Smooth muscle cell (in vitro differentiated cells): ENCODE results near the gene MEI4. TPM values are rescaled to one million over a fixed set of nuclear protein-coding genes. Genes with fewer than 3 reads are reported as not detected.

Experiments used
- DNase-seq: peaks from one replicate; lab custom pipeline; 2025; ENCODE audit not compliant: unreplicated experiment; lab: John Stamatoyannopoulos, UW
- H2AFZ ChIP-seq: fragments of 200-600 bp; sonication (generic); 2 replicates; pipeline ENCODE4 v1.6.0; 2016; ENCODE audit warnings: antibody characterized with exemption, low read depth, mild to moderate bottlenecking
- H3F3A ChIP-seq: fragments of 200-600 bp; sonication (generic); 2 replicates; pipeline ENCODE4 v1.6.0; 2017; ENCODE audit warnings: antibody characterized with exemption, low read depth
- H3K27ac ChIP-seq: fragments of 200-600 bp; sonication (generic); 2 replicates; pipeline ENCODE4 v1.5.1; 2016; ENCODE audit warnings: low read depth, mild to moderate bottlenecking
- H3K27me3 ChIP-seq: fragments of 200-600 bp; sonication (generic); 2 replicates; pipeline ENCODE4 v1.6.1; 2016; ENCODE audit warnings: low read depth, mild to moderate bottlenecking
- H3K36me3 ChIP-seq: fragments of 200-600 bp; sonication (generic); 2 replicates; pipeline ENCODE4 v1.5.1; 2016; ENCODE audit warnings: low read depth
- H3K4me1 ChIP-seq: fragments of 200-600 bp; sonication (generic); 2 replicates; pipeline ENCODE4 v1.5.1; 2016; ENCODE audit warnings: low read depth
- H3K4me2 ChIP-seq: fragments of 200-600 bp; sonication (generic); 2 replicates; pipeline ENCODE4 v1.6.0; 2016; ENCODE audit warnings: mild to moderate bottlenecking
- H3K4me3 ChIP-seq: fragments of 200-600 bp; sonication (generic); 2 replicates; pipeline ENCODE4 v1.5.1; 2016; ENCODE audit warnings: mild to moderate bottlenecking
- H3K79me2 ChIP-seq: fragments of 200-600 bp; sonication (generic); 2 replicates; pipeline ENCODE4 v1.6.0; 2016; ENCODE audit warnings: low read depth, mild to moderate bottlenecking
- H3K9ac ChIP-seq: fragments of 200-600 bp; sonication (generic); 2 replicates; pipeline ENCODE4 v1.6.0; 2016; ENCODE audit warnings: low read depth
- H3K9me3 ChIP-seq: fragments of 200-600 bp; sonication (generic); replicated peaks from 2 replicates; pipeline ENCODE4 v1.5.1; 2016; ENCODE audit warnings: low read depth
- H4K20me1 ChIP-seq: fragments of 200-600 bp; sonication (generic); 2 replicates; pipeline ENCODE4 v1.6.0; 2016; ENCODE audit warnings: low read depth
- CTCF ChIP-seq: fragments of 200-600 bp; sonication (generic); IDR thresholded peaks from 2 replicates; pipeline ENCODE4 v1.5.1; 2017; ENCODE audit warnings: borderline replicate concordance, mild to moderate bottlenecking, antibody characterized with exemption; ENCODE audit not compliant: insufficient read depth, poor library complexity, severe bottlenecking
- WGBS: methylation state at CpG from one replicate; pipeline ENCODE4 v1.1.7; 2016; ENCODE audit warnings: low lambda C conversion rate; 5-methylcytosine and 5-hydroxymethylcytosine counted together
- polyA plus RNA-seq: library from polyadenylated mRNA; unstranded; fragments of >200 nt; fragmentation: Nextera tagmentation; extraction: Ambion mirVana; gene quantifications from 2 replicates; pipeline ENCODE4 v1.2.1, GENCODE V29; 2016
- total RNA-seq: library from RNA; depleted of rRNA; stranded (reverse); fragments of >200 nt; gene quantifications from 2 replicates; pipeline ENCODE4 v1.2.3, GENCODE V29; 2014

MEI4 gene
- total and polyA plus RNA-seq, 2 experiments from 2014 or later, result 0.27 TPM; not detected in 1

GRCh38 chr6:77930952-77931351, 278.1 kb downstream of the MEI4 start:
- H3K9ac ChIP-seq, result no peak overlapping the region
- H4K20me1 ChIP-seq, result no peaks in the 10 kb centered on the region
- no peaks in the 10 kb centered on the region for H3K4me1 ChIP-seq
- H3K27ac ChIP-seq, result no peak overlapping the region
- no peak overlapping the region for H2AFZ ChIP-seq
- no peak for DNase-seq
- H3K4me3 ChIP-seq, result no peak overlapping the region
- no peaks in the 10 kb centered on the region for H3F3A ChIP-seq
- no peaks in the 10 kb centered on the region for H3K36me3 ChIP-seq
- no peaks in the 10 kb centered on the region for H3K9me3 ChIP-seq
- no peak for TF ChIP-seq CTCF
- H3K79me2 ChIP-seq, result no peaks in the 10 kb centered on the region
- H3K4me2 ChIP-seq, result no peak overlapping the region
- H3K27me3 ChIP-seq, result no peaks in the 10 kb centered on the region

- Histone ChIP-seq H4K20me1 (no peaks in the 10 kb centered on the region), H3K4me1 (no peaks in the 10 kb centered on the region), H3K4me3 (no peak overlapping the region), H3K27ac (no peak overlapping the region), H3K36me3 (no peaks in the 10 kb centered on the region), H2AFZ (no peak overlapping the region), H3K9ac (no peak overlapping the region), H3F3A (no peaks in the 10 kb centered on the region), H3K79me2 (no peaks in the 10 kb centered on the region), H3K9me3 (no peaks in the 10 kb centered on the region), H3K4me2 (no peak overlapping the region), H3K27me3 (no peaks in the 10 kb centered on the region)
- 88% methylated on average over 4 of the region's 4 CpGs for WGBS
- no peak for TF ChIP-seq CTCF
- no peak for DNase-seq
Measured at GRCh38 chr6:77962070-77962469, 309.2 kb downstream of the MEI4 start.

- no peak overlapping the region for H3K4me2 ChIP-seq
- no peak overlapping the region for H2AFZ ChIP-seq
Measured at GRCh38 chr6:77965449-77965848, 312.6 kb downstream of the MEI4 start.

GRCh38 chr6:77972334-77972733, 319.5 kb downstream of the MEI4 start:
- Histone ChIP-seq H3K4me1 (no peaks in the 10 kb centered on the region), H3K36me3 (no peaks in the 10 kb centered on the region), H2AFZ (no peak overlapping the region), H3K27me3 (no peaks in the 10 kb centered on the region), H3K9ac (no peak overlapping the region), H3K4me3 (no peak overlapping the region), H3K9me3 (no peaks in the 10 kb centered on the region), H4K20me1 (no peaks in the 10 kb centered on the region), H3F3A (no peaks in the 10 kb centered on the region), H3K79me2 (no peaks in the 10 kb centered on the region), H3K4me2 (no peak overlapping the region), H3K27ac (no peak overlapping the region)
- no peak for TF ChIP-seq CTCF
- DNase-seq, result no peak

More at GRCh38 chr6:77965449-77965848, 312.6 kb downstream of the MEI4 start:
- Histone ChIP-seq H3K9me3 (no peaks in the 10 kb centered on the region), H3K27me3 (no peaks in the 10 kb centered on the region), H4K20me1 (no peaks in the 10 kb centered on the region), H3K36me3 (no peaks in the 10 kb centered on the region), H3K4me3 (no peak overlapping the region), H3K27ac (no peak overlapping the region), H3K79me2 (no peaks in the 10 kb centered on the region), H3F3A (no peaks in the 10 kb centered on the region), H3K4me1 (no peaks in the 10 kb centered on the region), H3K9ac (no peak overlapping the region)
- no peak for TF ChIP-seq CTCF
- WGBS, result 100% methylated on average over 1 of the region's 1 CpG
- no peak for DNase-seq

Other genes with a start within 250 kb of the MEI4 start
- 0.13 TPM in 1 of 2 replicates, not detected in the other for gene HTR1B, start 189.5 kb upstream of the MEI4 start, total RNA-seq
- 0.13 TPM in 1 of 2 replicates, not detected in the other for gene HTR1B, start 189.5 kb upstream of the MEI4 start, polyA plus RNA-seq